Measurements from ENCODE around the gene CCL7.

The CCL7 gene

GRCh38 chr17:34254651-34255380 is 15.2 kb upstream of the CCL7 start, which contains the start of gene CCL2:
Gene CCL2 (plus strand): TSS chr17:34255285. CDS start chr17:34255350, 65 bp downstream.
- no peak within 1 kb of the TSS for H3K4me3 ChIP-seq (ENCODE audit: low read length)
- H3K27ac ChIP-seq (ENCODE audit: low read depth, low read length) = no peak within 1 kb of the TSS

GRCh38 chr17:34255381-34255732 is 14.7 kb upstream of the CCL7 start:
- no peak overlapping the region for H3K4me2 ChIP-seq (ENCODE audit: low read length)
- H3K27me3 ChIP-seq (ENCODE audit: control insufficient read depth, low read length) = peaks cover 2% of the 10 kb centered on the region; the same call in 1 of the 2 replicates
- no peaks in the 10 kb centered on the region for H3K4me1 ChIP-seq (ENCODE audit: control insufficient read depth, low read length)
- no peaks in the 10 kb centered on the region for H3K79me2 ChIP-seq (ENCODE audit: control insufficient read depth, low read length)
- H3K27ac ChIP-seq (ENCODE audit: low read depth, low read length) = no peak overlapping the region
- H3K4me3 ChIP-seq (ENCODE audit: low read length) = no peak overlapping the region
- H3K36me3 ChIP-seq (ENCODE audit: control insufficient read depth, low read length) = no peaks in the 10 kb centered on the region
- H3K9me3 ChIP-seq (ENCODE audit: control insufficient read depth, insufficient read depth, low read length) = no peaks in the 10 kb centered on the region
- TF ChIP-seq EZH2phosphoT487 (IDR thresholded peaks at IDR 0.05; ENCODE audit: borderline replicate concordance, low read length) (no peak), CTCF (IDR thresholded peaks at IDR 0.05; ENCODE audit: low read depth, low read length, poor library complexity, severe bottlenecking) (no peak)
- no peaks in the 10 kb centered on the region for H3F3A ChIP-seq (ENCODE audit: control insufficient read depth, insufficient read depth)
- no peaks in the 10 kb centered on the region for H4K20me1 ChIP-seq (ENCODE audit: control insufficient read depth, insufficient read depth, low read depth, low read length)
- H3K9me2 ChIP-seq (replicated peaks; ENCODE audit: control insufficient read depth, low read length) = no peaks in the 10 kb centered on the region

More at GRCh38 chr17:34254651-34255380, 15.2 kb upstream of the CCL7 start, which contains the start of gene CCL2:
- Histone ChIP-seq H3K36me3 (ENCODE audit: control insufficient read depth, low read length) (no peaks in the 10 kb centered on the region), H3K9me2 (replicated peaks; ENCODE audit: control insufficient read depth, low read length) (no peaks in the 10 kb centered on the region), H3F3A (ENCODE audit: control insufficient read depth, insufficient read depth) (no peaks in the 10 kb centered on the region), H3K79me2 (ENCODE audit: control insufficient read depth, low read length) (no peaks in the 10 kb centered on the region), H3K4me1 (ENCODE audit: control insufficient read depth, low read length) (no peaks in the 10 kb centered on the region), H3K9me3 (ENCODE audit: control insufficient read depth, insufficient read depth, low read length) (no peaks in the 10 kb centered on the region), H3K4me2 (ENCODE audit: low read length) (no peak within 1 kb of the TSS), H3K27me3 (ENCODE audit: control insufficient read depth, low read length) (peaks cover 2% of the 10 kb centered on the region; the same call in 1 of the 2 replicates), H4K20me1 (ENCODE audit: control insufficient read depth, insufficient read depth, low read depth, low read length) (no peaks in the 10 kb centered on the region)
- no peak for TF ChIP-seq EZH2phosphoT487 (IDR thresholded peaks at IDR 0.05; ENCODE audit: borderline replicate concordance, low read length)
- TF ChIP-seq CTCF (IDR thresholded peaks at IDR 0.05; ENCODE audit: low read depth, low read length, poor library complexity, severe bottlenecking) = no peak

GRCh38 chr17:34255841-34256240 is 14.2 kb upstream of the CCL7 start:
- no peaks in the 10 kb centered on the region for H3K9me3 ChIP-seq (ENCODE audit: control insufficient read depth, insufficient read depth, low read length)
- H3K4me2 ChIP-seq (ENCODE audit: low read length) = no peak overlapping the region
- no peaks in the 10 kb centered on the region for H3K79me2 ChIP-seq (ENCODE audit: control insufficient read depth, low read length)
- no peaks in the 10 kb centered on the region for H3K9me2 ChIP-seq (replicated peaks; ENCODE audit: control insufficient read depth, low read length)
- H3F3A ChIP-seq (ENCODE audit: control insufficient read depth, insufficient read depth) = no peaks in the 10 kb centered on the region
- no peak overlapping the region for H3K4me3 ChIP-seq (ENCODE audit: low read length)
- no peaks in the 10 kb centered on the region for H4K20me1 ChIP-seq (ENCODE audit: control insufficient read depth, insufficient read depth, low read depth, low read length)
- TF ChIP-seq EZH2phosphoT487 (IDR thresholded peaks at IDR 0.05; ENCODE audit: borderline replicate concordance, low read length) (no peak), CTCF (IDR thresholded peaks at IDR 0.05; ENCODE audit: low read depth, low read length, poor library complexity, severe bottlenecking) (no peak)
- peaks cover 2% of the 10 kb centered on the region; the same call in 1 of the 2 replicates for H3K27me3 ChIP-seq (ENCODE audit: control insufficient read depth, low read length)
- no peak overlapping the region for H3K27ac ChIP-seq (ENCODE audit: low read depth, low read length)
- H3K4me1 ChIP-seq (ENCODE audit: control insufficient read depth, low read length) = no peaks in the 10 kb centered on the region
- H3K36me3 ChIP-seq (ENCODE audit: control insufficient read depth, low read length) = no peaks in the 10 kb centered on the region
